WTC11 (cell line): ENCODE results near the gene TEX14. TPM values are rescaled to one million over a fixed set of nuclear protein-coding genes. Genes with fewer than 3 reads are reported as not detected.

Source experiments
- ATAC-seq: fragments of 200-7000 bp; cut with Tn5 transposase; 2 replicates; pipeline ENCODE4 v1.10.0; 2021; ENCODE audit warnings: mild to moderate bottlenecking, moderate library complexity
- CTCF ChIA-PET: fragments of 300-600 bp; sonication (Branson Sonifier 250); formaldehyde crosslinking; loops from one replicate; lab custom pipeline; 2021; ENCODE audit warnings: antibody characterized with exemption; lab: Charles Lee
- POLR2A ChIA-PET: fragments of 350-600 bp; sonication (Branson Sonifier 250); formaldehyde crosslinking; loops from one replicate; lab custom pipeline; 2021; ENCODE audit warnings: antibody characterized with exemption; lab: Charles Lee
- DNase-seq: peaks from one replicate; pipeline ENCODE4 v3.0.0; 2021; ENCODE audit warnings: low spot score
- H3K27ac Mint-ChIP-seq: 2 replicates; pipeline ENCODE4 v1.8.0; 2021; ENCODE audit warnings: mixed read lengths
- H3K27me3 Mint-ChIP-seq: 2 replicates; pipeline ENCODE4 v1.8.0; 2021; ENCODE audit warnings: low read depth, mild to moderate bottlenecking, moderate library complexity, mixed read lengths
- H3K36me3 Mint-ChIP-seq: 2 replicates; pipeline ENCODE4 v1.8.0; 2021; ENCODE audit warnings: mixed read lengths
- H3K4me1 Mint-ChIP-seq: 2 replicates; pipeline ENCODE4 v1.8.0; 2022; ENCODE audit warnings: mixed read lengths
- H3K4me3 Mint-ChIP-seq: 2 replicates; pipeline ENCODE4 v1.8.0; 2021; ENCODE audit warnings: mild to moderate bottlenecking, moderate library complexity, mixed read lengths
- H3K9me3 Mint-ChIP-seq: 2 replicates; pipeline ENCODE4 v1.8.0; 2021; ENCODE audit warnings: mixed read lengths
- AFF4 ChIP-seq: sonication (generic); formaldehyde crosslinking; IDR thresholded peaks from 2 replicates; pipeline ENCODE4 v1.8.1; 2023; ENCODE audit warnings: mild to moderate bottlenecking, missing genetic modification reagents, borderline replicate concordance
- CBFB ChIP-seq: sonication (generic); formaldehyde crosslinking; IDR thresholded peaks from 2 replicates; pipeline ENCODE4 v1.8.1; 2022; ENCODE audit warnings: mild to moderate bottlenecking, low read depth, missing genetic modification reagents
- CDX4 ChIP-seq: fragments of 250-450 bp; sonication (Bioruptor Pico); IDR thresholded peaks from 2 replicates; pipeline ENCODE4 v1.9.0; 2021; ENCODE audit warnings: moderate library complexity, mild to moderate bottlenecking, inconsistent platforms, borderline replicate concordance
- ERG ChIP-seq: fragments of 250-450 bp; sonication (Bioruptor Pico); IDR thresholded peaks from 2 replicates; pipeline ENCODE4 v1.8.0; 2021; ENCODE audit warnings: mild to moderate bottlenecking
- IRF1 ChIP-seq: sonication (generic); formaldehyde crosslinking; IDR thresholded peaks from 2 replicates; pipeline ENCODE4 v1.8.0; 2023; ENCODE audit warnings: missing genetic modification reagents
- IRF2 ChIP-seq: sonication (generic); formaldehyde crosslinking; IDR thresholded peaks from 2 replicates; pipeline ENCODE4 v1.8.0; 2022; ENCODE audit warnings: low read depth, missing genetic modification reagents, borderline replicate concordance
- JAZF1 ChIP-seq: fragments of 250-450 bp; sonication (Bioruptor Pico); IDR thresholded peaks from 2 replicates; pipeline ENCODE4 v1.9.0; 2021; ENCODE audit warnings: moderate library complexity, mild to moderate bottlenecking, inconsistent platforms
- MAX ChIP-seq: sonication (generic); formaldehyde crosslinking; IDR thresholded peaks from 2 replicates; pipeline ENCODE4 v1.8.0; 2022; ENCODE audit warnings: mild to moderate bottlenecking, missing genetic modification reagents
- MLX ChIP-seq: sonication (generic); formaldehyde crosslinking; IDR thresholded peaks from 2 replicates; pipeline ENCODE4 v1.8.1; 2023; ENCODE audit warnings: mild to moderate bottlenecking, missing genetic modification reagents, moderate library complexity
- MXD4 ChIP-seq: fragments of 250-450 bp; sonication (Bioruptor Pico); IDR thresholded peaks from 2 replicates; pipeline ENCODE4 v1.8.0; 2021; ENCODE audit warnings: mild to moderate bottlenecking, moderate library complexity, borderline replicate concordance
- NFE2L1 ChIP-seq: sonication (generic); formaldehyde crosslinking; IDR thresholded peaks from 2 replicates; pipeline ENCODE4 v1.8.1; 2023; ENCODE audit warnings: missing genetic modification reagents
- OVOL2 ChIP-seq: fragments of 250-450 bp; sonication (Bioruptor Pico); IDR thresholded peaks from 2 replicates; pipeline ENCODE4 v1.9.0; 2021; ENCODE audit warnings: mild to moderate bottlenecking, borderline replicate concordance
- TEAD4 ChIP-seq: sonication (generic); formaldehyde crosslinking; IDR thresholded peaks from 2 replicates; pipeline ENCODE4 v1.8.0; 2022; ENCODE audit warnings: mild to moderate bottlenecking, missing genetic modification reagents
- ZBTB43 ChIP-seq: sonication (generic); formaldehyde crosslinking; IDR thresholded peaks from 2 replicates; pipeline ENCODE4 v1.8.1; 2023; ENCODE audit warnings: mild to moderate bottlenecking, missing genetic modification reagents
- ZMAT4 ChIP-seq: fragments of 250-450 bp; sonication (Bioruptor Pico); IDR thresholded peaks from 2 replicates; pipeline ENCODE4 v1.9.0; 2021; ENCODE audit warnings: mild to moderate bottlenecking
- ZNF121 ChIP-seq: sonication (generic); formaldehyde crosslinking; IDR thresholded peaks from 2 replicates; pipeline ENCODE4 v1.8.0; 2023; ENCODE audit warnings: missing genetic modification reagents
- ZNF423 ChIP-seq: fragments of 250-450 bp; sonication (Bioruptor Pico); IDR thresholded peaks from 2 replicates; pipeline ENCODE4 v2.1.2; 2022; ENCODE audit warnings: mild to moderate bottlenecking, moderate library complexity
- ZNF425 ChIP-seq: fragments of 250-450 bp; sonication (Bioruptor Pico); conservative IDR thresholded peaks from 2 replicates; pipeline ENCODE4 v1.9.0; 2021; ENCODE audit warnings: mild to moderate bottlenecking
- ZNF532 ChIP-seq: fragments of 250-450 bp; sonication (Bioruptor Pico); IDR thresholded peaks from 2 replicates; pipeline ENCODE4 v1.9.0; 2021; ENCODE audit warnings: mild to moderate bottlenecking, borderline replicate concordance
- total RNA-seq: library from RNA; stranded (reverse); gene quantifications from 3 replicates; pipeline ENCODE4 v1.2.3, GENCODE V29; 2021

The TEX14 gene
- total RNA-seq, 1 experiment from 2014 or later: 1.4 TPM

GRCh38 chr17:58527949-58528348, 163.9 kb downstream of the TEX14 start (continued):
- no peak for TF ChIP-seq ZNF425 (CRISPR knock-in tag)
- TF ChIP-seq ERG: no peak
- TF ChIP-seq ZNF121 (CRISPR knock-in tag): no peak
- no peak for TF ChIP-seq JAZF1 (CRISPR knock-in tag)
- TF ChIP-seq OVOL2 (CRISPR knock-in tag): no peak
- no peak for TF ChIP-seq ZBTB43 (CRISPR knock-in tag)

GRCh38 chr17:58527306-58527705, 164.5 kb downstream of the TEX14 start:
- Mint-ChIP-seq H3K9me3 (no peaks in the 10 kb centered on the region), H3K4me3 (no peak overlapping the region), H3K27ac (no peak overlapping the region), H3K36me3 (no peaks in the 10 kb centered on the region), H3K4me1 (peaks cover 37% of the 10 kb centered on the region), H3K27me3 (peaks cover 17% of the 10 kb centered on the region)
- TF ChIP-seq CDX4 (CRISPR knock-in tag) (no peak), AFF4 (CRISPR knock-in tag) (no peak), IRF2 (CRISPR knock-in tag) (no peak), MAX (CRISPR knock-in tag) (no peak), NFE2L1 (no peak), ZNF423 (CRISPR knock-in tag) (no peak), ZMAT4 (CRISPR knock-in tag) (no peak), MLX (CRISPR knock-in tag) (no peak), ZNF532 (no peak), MXD4 (CRISPR knock-in tag) (no peak), TEAD4 (no peak), CBFB (no peak), IRF1 (CRISPR knock-in tag) (no peak)
- ChIA-PET CTCF (interaction anchor here (0.6 to 4.1 kb wide), 5 partner anchors 9 to 280 kb away, joined by 3 to 23 read pairs (median 4); no protein-coding TSS in a partner anchor), POLR2A (no interaction called here)
- ATAC-seq: no peak
- no peak for DNase-seq
